ENCODE results near the gene TM9SF2.
"Not testable (repeated sequence)": the region's sequence is repeated elsewhere in the genome, so short reads cannot be mapped to it uniquely, and the experiment has no call there.

TM9SF2 gene

GRCh38 chr13:99501184-99501847 is at the start of gene TM9SF2:
Gene TM9SF2 (plus strand): TSS chr13:99501472. CDS start chr13:99501607, 135 bp downstream.
- peak within 1 kb of the TSS; percentile 84 for H3K9ac ChIP-seq (ENCODE audit: low read depth, low read length)
- no peaks in the 10 kb centered on the region for H3K36me3 ChIP-seq (ENCODE audit: insufficient read depth, low read length)
- H3K9me3 ChIP-seq (ENCODE audit: control insufficient read depth, insufficient read depth, low read length) = no peaks in the 10 kb centered on the region
- H3K4me1 ChIP-seq (ENCODE audit: insufficient read depth, low read length) = peaks cover 9% of the 10 kb centered on the region

GRCh38 chr13:99454518-99455183 is 46.6 kb upstream of the TM9SF2 start:
- no peak overlapping the region for H3K9ac ChIP-seq (ENCODE audit: low read depth, low read length)
- no peaks in the 10 kb centered on the region for H3K4me1 ChIP-seq (ENCODE audit: insufficient read depth, low read length)
- no peaks in the 10 kb centered on the region; the same call in 1 of the 2 replicates for H3K9me3 ChIP-seq (ENCODE audit: control insufficient read depth, insufficient read depth, low read length)
- no peaks in the 10 kb centered on the region for H3K36me3 ChIP-seq (ENCODE audit: insufficient read depth, low read length)

- Histone ChIP-seq H3K9ac (ENCODE audit: low read depth, low read length) (no peak overlapping the region), H3K9me3 (ENCODE audit: control insufficient read depth, insufficient read depth, low read length) (no peaks in the 10 kb centered on the region), H3K36me3 (ENCODE audit: insufficient read depth, low read length) (no peaks in the 10 kb centered on the region), H3K4me1 (ENCODE audit: insufficient read depth, low read length) (no peaks in the 10 kb centered on the region)
Measured at GRCh38 chr13:99459099-99459850, 42.0 kb upstream of the TM9SF2 start.

GRCh38 chr13:99460802-99461201 is 40.5 kb upstream of the TM9SF2 start:
- not testable (repeated sequence) for H3K9me3 ChIP-seq (ENCODE audit: control insufficient read depth, insufficient read depth, low read length); H3K4me1 ChIP-seq (ENCODE audit: insufficient read depth, low read length); H3K36me3 ChIP-seq (ENCODE audit: insufficient read depth, low read length); H3K9ac ChIP-seq (ENCODE audit: low read depth, low read length)

GRCh38 chr13:99463646-99464397 is 37.5 kb upstream of the TM9SF2 start:
- no peaks in the 10 kb centered on the region for H3K9me3 ChIP-seq (ENCODE audit: control insufficient read depth, insufficient read depth, low read length)
- H3K9ac ChIP-seq (ENCODE audit: low read depth, low read length) = no peak overlapping the region
- no peaks in the 10 kb centered on the region for H3K36me3 ChIP-seq (ENCODE audit: insufficient read depth, low read length)
- no peaks in the 10 kb centered on the region for H3K4me1 ChIP-seq (ENCODE audit: insufficient read depth, low read length)

GRCh38 chr13:99464441-99464949 is 36.8 kb upstream of the TM9SF2 start:
- H3K9ac ChIP-seq (ENCODE audit: low read depth, low read length) = no peak overlapping the region
- no peaks in the 10 kb centered on the region for H3K9me3 ChIP-seq (ENCODE audit: control insufficient read depth, insufficient read depth, low read length)
- no peaks in the 10 kb centered on the region for H3K4me1 ChIP-seq (ENCODE audit: insufficient read depth, low read length)
- H3K36me3 ChIP-seq (ENCODE audit: insufficient read depth, low read length) = no peaks in the 10 kb centered on the region

- Histone ChIP-seq H3K9ac (ENCODE audit: low read depth, low read length) (no peak overlapping the region), H3K36me3 (ENCODE audit: insufficient read depth, low read length) (no peaks in the 10 kb centered on the region), H3K4me1 (ENCODE audit: insufficient read depth, low read length) (no peaks in the 10 kb centered on the region), H3K9me3 (ENCODE audit: control insufficient read depth, insufficient read depth, low read length) (no peaks in the 10 kb centered on the region)
Measured at GRCh38 chr13:99465454-99465853, 35.8 kb upstream of the TM9SF2 start.

- Histone ChIP-seq H3K36me3 (ENCODE audit: insufficient read depth, low read length) (no peaks in the 10 kb centered on the region), H3K9me3 (ENCODE audit: control insufficient read depth, insufficient read depth, low read length) (no peaks in the 10 kb centered on the region), H3K9ac (ENCODE audit: low read depth, low read length) (no peak overlapping the region), H3K4me1 (ENCODE audit: insufficient read depth, low read length) (no peaks in the 10 kb centered on the region)
Measured at GRCh38 chr13:99467764-99468163, 33.5 kb upstream of the TM9SF2 start.

GRCh38 chr13:99469041-99469440 is 32.2 kb upstream of the TM9SF2 start:
- Histone ChIP-seq H3K9me3 (ENCODE audit: control insufficient read depth, insufficient read depth, low read length) (no peaks in the 10 kb centered on the region), H3K9ac (ENCODE audit: low read depth, low read length) (no peak overlapping the region), H3K36me3 (ENCODE audit: insufficient read depth, low read length) (no peaks in the 10 kb centered on the region), H3K4me1 (ENCODE audit: insufficient read depth, low read length) (no peaks in the 10 kb centered on the region)

GRCh38 chr13:99470027-99470426 is 31.2 kb upstream of the TM9SF2 start:
- no peak overlapping the region for H3K9ac ChIP-seq (ENCODE audit: low read depth, low read length)
- no peaks in the 10 kb centered on the region for H3K4me1 ChIP-seq (ENCODE audit: insufficient read depth, low read length)
- H3K9me3 ChIP-seq (ENCODE audit: control insufficient read depth, insufficient read depth, low read length) = no peaks in the 10 kb centered on the region
- H3K36me3 ChIP-seq (ENCODE audit: insufficient read depth, low read length) = no peaks in the 10 kb centered on the region

GRCh38 chr13:99471221-99472121 is 29.8 kb upstream of the TM9SF2 start:
- no peaks in the 10 kb centered on the region; the same call in 1 of the 2 replicates for H3K4me1 ChIP-seq (ENCODE audit: insufficient read depth, low read length)
- no peak overlapping the region for H3K9ac ChIP-seq (ENCODE audit: low read depth, low read length)
- no peaks in the 10 kb centered on the region for H3K36me3 ChIP-seq (ENCODE audit: insufficient read depth, low read length)
- H3K9me3 ChIP-seq (ENCODE audit: control insufficient read depth, insufficient read depth, low read length) = no peaks in the 10 kb centered on the region

GRCh38 chr13:99472122-99472440 is 29.2 kb upstream of the TM9SF2 start:
- no peaks in the 10 kb centered on the region for H3K9me3 ChIP-seq (ENCODE audit: control insufficient read depth, insufficient read depth, low read length)
- peaks cover 4% of the 10 kb centered on the region; the same call in 1 of the 2 replicates for H3K4me1 ChIP-seq (ENCODE audit: insufficient read depth, low read length)
- no peaks in the 10 kb centered on the region for H3K36me3 ChIP-seq (ENCODE audit: insufficient read depth, low read length)
- no peak overlapping the region for H3K9ac ChIP-seq (ENCODE audit: low read depth, low read length)

- Histone ChIP-seq H3K36me3 (ENCODE audit: insufficient read depth, low read length) (no peaks in the 10 kb centered on the region), H3K9ac (ENCODE audit: low read depth, low read length) (no peak overlapping the region), H3K4me1 (ENCODE audit: insufficient read depth, low read length) (peaks cover 4% of the 10 kb centered on the region; the same call in 1 of the 2 replicates), H3K9me3 (ENCODE audit: control insufficient read depth, insufficient read depth, low read length) (no peaks in the 10 kb centered on the region)
Measured at GRCh38 chr13:99473515-99473914, 27.8 kb upstream of the TM9SF2 start.
